GM12873 (cell line): Measurements from ENCODE around the gene WDR74.

Experiments used
- CTCF ChIP-seq: IDR thresholded peaks from 2 replicates; pipeline ENCODE4 v1.5.1; 2012; ENCODE audit warnings: low read depth, mild to moderate bottlenecking, moderate library complexity, low read length, control low read depth; ENCODE audit not compliant: insufficient read depth; ENCODE audit errors: missing control alignments

WDR74 gene

GRCh38 chr11:62841361-62842170 lies 2.2 kb upstream of the WDR74 start:
- TF ChIP-seq CTCF = no peak

GRCh38 chr11:62835336-62835735 lies 4.1 kb downstream of the WDR74 start:
- TF ChIP-seq CTCF = no peak

GRCh38 chr11:62832336-62833234 lies 6.8 kb downstream of the WDR74 start, which contains the start of gene TEX54:
Gene TEX54 (minus strand): TSS chr11:62832841.
- TF ChIP-seq CTCF = no peak

GRCh38 chr11:62831520-62832335 lies 7.7 kb downstream of the WDR74 start, which contains the start of gene STX5:
Gene STX5 (minus strand): TSS chr11:62832051. CDS start chr11:62831243, 808 bp downstream.
- no peak for TF ChIP-seq CTCF

GRCh38 chr11:62830904-62831519 lies 8.4 kb downstream of the WDR74 start:
- no peak for TF ChIP-seq CTCF

- no peak for TF ChIP-seq CTCF
Measured at GRCh38 chr11:62823677-62824076, 15.7 kb downstream of the WDR74 start.
